GM23338 (cell line): ENCODE results near the gene RALGPS1.

Experiments used
- EZH2 ChIP-seq: fragments of 200-600 bp; sonication (generic); IDR thresholded peaks from one replicate; pipeline ENCODE4 v1.8.0; 2017; ENCODE audit warnings: antibody characterized with exemption, mild to moderate bottlenecking, low read depth; ENCODE audit not compliant: unreplicated experiment
- EZH2phosphoT487 ChIP-seq: fragments of 200-600 bp; sonication (generic); IDR thresholded peaks from one replicate; pipeline ENCODE4 v1.8.1; 2018; ENCODE audit warnings: antibody characterized with exemption; ENCODE audit not compliant: unreplicated experiment
- POLR2AphosphoS5 ChIP-seq: IDR thresholded peaks from 2 replicates; pipeline ENCODE4 v1.6.1; 2016; ENCODE audit warnings: antibody characterized with exemption, low read depth
- STAT1 ChIP-seq: IDR thresholded peaks from one replicate; pipeline ENCODE4 v1.6.1; 2016; ENCODE audit warnings: antibody characterized with exemption; ENCODE audit not compliant: unreplicated experiment
- ZNF114 ChIP-seq: fragments of 250-450 bp; sonication (Bioruptor Pico); IDR thresholded peaks from 2 replicates; pipeline ENCODE4 v1.5.0; 2020; ENCODE audit warnings: mild to moderate bottlenecking, moderate library complexity
- TF ChIP-seq, protein P1 (sequence below), 2 experiments: fragments of 200-600 bp in 1 of 2; sonication (generic) in 1 of 2; conservative IDR thresholded peaks; 2 replicates each; pipeline versions ENCODE4 v1.5.1 to v1.6.1; 2016 to 2017; ENCODE audit warnings: antibody characterized with exemption in 2 of 2, low read depth in 2 of 2, mild to moderate bottlenecking in 2 of 2, moderate library complexity in 1 of 2
- TF ChIP-seq, protein P2 (sequence below): IDR thresholded peaks from 2 replicates; pipeline ENCODE4 v1.6.1; 2016; ENCODE audit warnings: antibody characterized with exemption
- TF ChIP-seq, protein P3 (sequence below): IDR thresholded peaks from one replicate; pipeline ENCODE4 v1.6.1; 2018; ENCODE audit warnings: antibody characterized with exemption; ENCODE audit not compliant: unreplicated experiment

DNA sequence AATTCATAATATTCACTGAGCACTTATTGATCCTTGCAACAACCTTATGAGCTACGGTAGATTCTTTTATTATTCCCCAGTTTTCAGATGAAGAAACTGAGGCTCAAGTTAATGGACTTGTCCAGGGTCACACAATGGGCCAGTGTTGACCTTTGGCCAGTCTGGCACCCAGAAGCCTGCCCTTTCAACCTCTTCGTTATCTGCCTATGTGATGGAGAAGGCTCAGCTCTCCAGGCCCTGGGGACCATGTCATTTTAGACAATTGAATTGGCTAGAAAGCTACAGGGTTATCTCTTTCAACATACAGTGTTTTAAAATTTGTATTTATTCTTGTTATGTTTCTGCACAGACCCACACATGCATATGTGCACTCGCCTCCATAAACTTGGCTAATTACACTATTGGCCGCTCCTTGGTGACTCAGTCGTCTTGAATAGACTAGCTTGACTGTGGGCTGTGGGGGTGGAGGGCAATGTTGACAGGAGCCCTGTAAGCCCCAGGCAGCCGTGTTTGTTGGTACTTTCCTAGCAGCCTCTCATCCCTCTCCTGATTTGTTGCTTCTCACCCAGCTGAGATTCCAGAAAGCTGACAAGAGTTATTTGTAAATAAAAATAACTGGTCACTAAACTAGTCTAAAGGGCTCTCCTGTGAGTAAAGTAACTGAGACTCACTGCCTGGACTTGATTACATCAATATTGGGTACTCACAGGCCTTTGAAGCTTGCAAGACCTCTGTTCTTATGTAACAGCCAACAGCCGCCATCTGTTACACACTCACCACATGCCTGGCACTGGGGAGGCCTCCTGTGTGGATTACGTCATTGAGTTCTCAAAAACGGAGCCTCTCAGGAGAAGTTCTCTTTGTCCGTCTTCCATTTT is 216.3 kb downstream of the RALGPS1 start:
- TF ChIP-seq, protein P1, sequence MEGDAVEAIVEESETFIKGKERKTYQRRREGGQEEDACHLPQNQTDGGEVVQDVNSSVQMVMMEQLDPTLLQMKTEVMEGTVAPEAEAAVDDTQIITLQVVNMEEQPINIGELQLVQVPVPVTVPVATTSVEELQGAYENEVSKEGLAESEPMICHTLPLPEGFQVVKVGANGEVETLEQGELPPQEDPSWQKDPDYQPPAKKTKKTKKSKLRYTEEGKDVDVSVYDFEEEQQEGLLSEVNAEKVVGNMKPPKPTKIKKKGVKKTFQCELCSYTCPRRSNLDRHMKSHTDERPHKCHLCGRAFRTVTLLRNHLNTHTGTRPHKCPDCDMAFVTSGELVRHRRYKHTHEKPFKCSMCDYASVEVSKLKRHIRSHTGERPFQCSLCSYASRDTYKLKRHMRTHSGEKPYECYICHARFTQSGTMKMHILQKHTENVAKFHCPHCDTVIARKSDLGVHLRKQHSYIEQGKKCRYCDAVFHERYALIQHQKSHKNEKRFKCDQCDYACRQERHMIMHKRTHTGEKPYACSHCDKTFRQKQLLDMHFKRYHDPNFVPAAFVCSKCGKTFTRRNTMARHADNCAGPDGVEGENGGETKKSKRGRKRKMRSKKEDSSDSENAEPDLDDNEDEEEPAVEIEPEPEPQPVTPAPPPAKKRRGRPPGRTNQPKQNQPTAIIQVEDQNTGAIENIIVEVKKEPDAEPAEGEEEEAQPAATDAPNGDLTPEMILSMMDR (conservative IDR thresholded peaks at IDR 0.05; ENCODE audit: low read depth in 2 of 2) = no peak
- TF ChIP-seq, protein P2, sequence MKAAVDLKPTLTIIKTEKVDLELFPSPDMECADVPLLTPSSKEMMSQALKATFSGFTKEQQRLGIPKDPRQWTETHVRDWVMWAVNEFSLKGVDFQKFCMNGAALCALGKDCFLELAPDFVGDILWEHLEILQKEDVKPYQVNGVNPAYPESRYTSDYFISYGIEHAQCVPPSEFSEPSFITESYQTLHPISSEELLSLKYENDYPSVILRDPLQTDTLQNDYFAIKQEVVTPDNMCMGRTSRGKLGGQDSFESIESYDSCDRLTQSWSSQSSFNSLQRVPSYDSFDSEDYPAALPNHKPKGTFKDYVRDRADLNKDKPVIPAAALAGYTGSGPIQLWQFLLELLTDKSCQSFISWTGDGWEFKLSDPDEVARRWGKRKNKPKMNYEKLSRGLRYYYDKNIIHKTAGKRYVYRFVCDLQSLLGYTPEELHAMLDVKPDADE = no peak
- TF ChIP-seq ZNF114 (no peak), POLR2AphosphoS5 (no peak), EZH2 (no peak), EZH2phosphoT487 (no peak), STAT1 (no peak)
- TF ChIP-seq, protein P3, sequence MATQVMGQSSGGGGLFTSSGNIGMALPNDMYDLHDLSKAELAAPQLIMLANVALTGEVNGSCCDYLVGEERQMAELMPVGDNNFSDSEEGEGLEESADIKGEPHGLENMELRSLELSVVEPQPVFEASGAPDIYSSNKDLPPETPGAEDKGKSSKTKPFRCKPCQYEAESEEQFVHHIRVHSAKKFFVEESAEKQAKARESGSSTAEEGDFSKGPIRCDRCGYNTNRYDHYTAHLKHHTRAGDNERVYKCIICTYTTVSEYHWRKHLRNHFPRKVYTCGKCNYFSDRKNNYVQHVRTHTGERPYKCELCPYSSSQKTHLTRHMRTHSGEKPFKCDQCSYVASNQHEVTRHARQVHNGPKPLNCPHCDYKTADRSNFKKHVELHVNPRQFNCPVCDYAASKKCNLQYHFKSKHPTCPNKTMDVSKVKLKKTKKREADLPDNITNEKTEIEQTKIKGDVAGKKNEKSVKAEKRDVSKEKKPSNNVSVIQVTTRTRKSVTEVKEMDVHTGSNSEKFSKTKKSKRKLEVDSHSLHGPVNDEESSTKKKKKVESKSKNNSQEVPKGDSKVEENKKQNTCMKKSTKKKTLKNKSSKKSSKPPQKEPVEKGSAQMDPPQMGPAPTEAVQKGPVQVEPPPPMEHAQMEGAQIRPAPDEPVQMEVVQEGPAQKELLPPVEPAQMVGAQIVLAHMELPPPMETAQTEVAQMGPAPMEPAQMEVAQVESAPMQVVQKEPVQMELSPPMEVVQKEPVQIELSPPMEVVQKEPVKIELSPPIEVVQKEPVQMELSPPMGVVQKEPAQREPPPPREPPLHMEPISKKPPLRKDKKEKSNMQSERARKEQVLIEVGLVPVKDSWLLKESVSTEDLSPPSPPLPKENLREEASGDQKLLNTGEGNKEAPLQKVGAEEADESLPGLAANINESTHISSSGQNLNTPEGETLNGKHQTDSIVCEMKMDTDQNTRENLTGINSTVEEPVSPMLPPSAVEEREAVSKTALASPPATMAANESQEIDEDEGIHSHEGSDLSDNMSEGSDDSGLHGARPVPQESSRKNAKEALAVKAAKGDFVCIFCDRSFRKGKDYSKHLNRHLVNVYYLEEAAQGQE = no peak
